GM10266 (cell line): Measurements from ENCODE around the gene OR10J1.
"Not testable (repeated sequence)": the region's sequence is repeated elsewhere in the genome, so short reads cannot be mapped to it uniquely, and the experiment has no call there.

ENCODE experiments used
- DNase-seq: peaks from one replicate; pipeline ENCODE4 v3.0.0; 2012; ENCODE audit errors: extremely low spot score
- TF ChIP-seq, protein P1 (sequence below): IDR thresholded peaks from 2 replicates; pipeline ENCODE4 v1.5.1; 2012; ENCODE audit warnings: mild to moderate bottlenecking, low read depth; ENCODE audit not compliant: control insufficient read depth, insufficient read depth; ENCODE audit errors: missing control alignments

OR10J1 gene

DNA sequence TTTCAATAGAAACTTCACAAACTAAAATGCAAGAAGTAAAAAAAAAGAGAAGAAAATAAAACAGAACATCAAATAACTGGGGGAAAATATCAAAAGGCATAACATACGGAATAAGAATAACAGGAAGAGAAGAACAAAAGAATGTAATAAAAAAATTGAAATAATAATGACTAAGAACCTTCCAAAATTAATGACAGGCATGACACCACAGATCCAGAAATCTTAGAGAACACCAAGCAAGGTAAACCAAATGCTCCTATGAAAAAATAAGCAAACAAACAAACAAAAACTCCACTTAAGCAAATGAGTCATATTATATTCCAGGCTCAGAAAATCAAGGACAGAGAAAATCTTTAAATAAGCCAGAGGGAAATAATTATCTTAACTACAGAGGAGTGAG is 8.7 kb downstream of the OR10J1 start:
- DNase-seq, result no peak
- TF ChIP-seq, protein P1, sequence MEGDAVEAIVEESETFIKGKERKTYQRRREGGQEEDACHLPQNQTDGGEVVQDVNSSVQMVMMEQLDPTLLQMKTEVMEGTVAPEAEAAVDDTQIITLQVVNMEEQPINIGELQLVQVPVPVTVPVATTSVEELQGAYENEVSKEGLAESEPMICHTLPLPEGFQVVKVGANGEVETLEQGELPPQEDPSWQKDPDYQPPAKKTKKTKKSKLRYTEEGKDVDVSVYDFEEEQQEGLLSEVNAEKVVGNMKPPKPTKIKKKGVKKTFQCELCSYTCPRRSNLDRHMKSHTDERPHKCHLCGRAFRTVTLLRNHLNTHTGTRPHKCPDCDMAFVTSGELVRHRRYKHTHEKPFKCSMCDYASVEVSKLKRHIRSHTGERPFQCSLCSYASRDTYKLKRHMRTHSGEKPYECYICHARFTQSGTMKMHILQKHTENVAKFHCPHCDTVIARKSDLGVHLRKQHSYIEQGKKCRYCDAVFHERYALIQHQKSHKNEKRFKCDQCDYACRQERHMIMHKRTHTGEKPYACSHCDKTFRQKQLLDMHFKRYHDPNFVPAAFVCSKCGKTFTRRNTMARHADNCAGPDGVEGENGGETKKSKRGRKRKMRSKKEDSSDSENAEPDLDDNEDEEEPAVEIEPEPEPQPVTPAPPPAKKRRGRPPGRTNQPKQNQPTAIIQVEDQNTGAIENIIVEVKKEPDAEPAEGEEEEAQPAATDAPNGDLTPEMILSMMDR, result no peak

GRCh38 chr1:159449605-159450004 is 10.1 kb downstream of the OR10J1 start:
- DNase-seq, result not testable (repeated sequence)

- DNase-seq, result no peak
- TF ChIP-seq, protein P1, result no peak
Measured at GRCh38 chr1:159459551-159459950, 20.0 kb downstream of the OR10J1 start.

DNA sequence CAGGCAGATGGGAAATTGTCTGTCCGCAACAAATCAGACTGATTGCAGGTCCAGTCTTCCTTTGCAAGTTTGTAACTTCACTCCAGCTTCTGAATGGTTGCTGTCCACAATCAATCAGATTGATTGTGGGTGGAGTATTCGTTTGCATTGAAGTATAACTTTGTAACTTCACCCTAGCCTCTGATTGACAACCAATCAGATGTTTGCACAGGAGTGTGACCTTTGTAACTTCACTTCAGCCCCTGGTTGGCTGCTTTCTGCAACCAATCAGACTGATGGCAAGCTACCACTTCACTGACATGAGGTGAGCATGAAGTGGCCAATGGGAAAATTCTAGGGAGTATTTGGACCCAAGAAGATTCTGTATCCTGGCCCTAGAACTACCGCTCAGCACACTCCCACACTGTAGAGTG is 25.7 kb downstream of the OR10J1 start:
- TF ChIP-seq, protein P1, result no peak
- no peak for DNase-seq

- TF ChIP-seq, protein P1, result no peak
- no peak for DNase-seq
Measured at GRCh38 chr1:159468321-159468720, 28.8 kb downstream of the OR10J1 start.

DNA sequence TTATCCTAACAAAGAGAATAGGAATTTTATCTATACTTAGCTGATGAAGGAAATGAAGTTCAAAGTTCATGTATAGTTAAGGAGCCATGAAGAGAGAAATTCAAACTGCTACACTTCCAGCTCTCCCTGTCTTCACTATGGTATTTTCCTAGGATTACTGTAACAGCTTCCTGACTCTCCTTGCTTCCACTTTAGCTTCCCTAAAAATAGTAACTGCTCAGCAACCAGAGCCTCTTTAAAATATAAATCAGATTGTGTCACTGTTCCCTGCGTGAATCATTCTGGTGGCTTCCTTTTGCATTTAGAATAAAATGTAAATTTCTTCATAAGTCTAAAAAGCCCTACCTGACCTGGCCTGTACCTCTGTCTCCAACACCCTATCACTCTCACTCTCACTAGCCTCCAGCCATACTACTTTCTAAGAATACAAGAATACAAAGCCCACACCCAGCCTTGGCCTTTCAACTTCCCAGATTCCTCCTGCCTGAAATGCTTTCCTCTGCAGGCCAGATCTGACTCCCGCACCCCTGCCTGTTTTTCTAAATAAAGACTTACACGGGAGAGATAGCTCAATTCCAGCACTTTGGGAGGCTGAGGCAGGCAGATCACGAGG is 30.5 kb downstream of the OR10J1 start:
- DNase-seq, result no peak
- TF ChIP-seq, protein P1, result no peak

- DNase-seq, result no peak
- TF ChIP-seq, protein P1, result no peak
Measured at GRCh38 chr1:159473335-159473734, 33.8 kb downstream of the OR10J1 start.

GRCh38 chr1:159474926-159475325 is 35.4 kb downstream of the OR10J1 start:
- TF ChIP-seq, protein P1, result no peak
- DNase-seq, result no peak
